PC-3 (cell line): ENCODE results near the gene HKDC1. TPM values are rescaled to one million over a fixed set of nuclear protein-coding genes. Genes with fewer than 3 reads are reported as not detected.

Experiments
- ATAC-seq: fragments of 200-7000 bp; cut with Tn5 transposase; 2 replicates; pipeline ENCODE4 v1.9.1; 2020; ENCODE audit warnings: mild to moderate bottlenecking, moderate library complexity
- BruUV-seq: library from RNA; stranded (reverse); fragments of 400-500 nt; replicated peaks from 2 replicates; lab custom pipeline; 2021; lab: Mats Ljungman, UMichigan
- CTCF ChIA-PET: fragments of 300-600 bp; sonication (Branson Sonifier 250); formaldehyde crosslinking; loops from one replicate; lab custom pipeline; 2022; ENCODE audit warnings: antibody characterized with exemption; lab: Charles Lee
- POLR2A ChIA-PET: fragments of 300-600 bp; sonication (Branson Sonifier 250); formaldehyde crosslinking; loops from one replicate; lab custom pipeline; 2022; ENCODE audit warnings: antibody characterized with exemption; ENCODE audit not compliant: unreplicated experiment; lab: Charles Lee
- DNase-seq: peaks from one replicate; pipeline ENCODE4 v3.0.0-alpha.2; 2015
- H2AFZ ChIP-seq: fragments of 300-600 bp; sonication (generic); 2 replicates; pipeline ENCODE4 v1.6.0; 2016; ENCODE audit warnings: antibody characterized with exemption, low read length
- H3F3A ChIP-seq: fragments of 300-600 bp; sonication (generic); one replicate; pipeline ENCODE4 v1.6.0; 2017; ENCODE audit warnings: antibody characterized with exemption, low read length, control low read depth, mild to moderate bottlenecking; ENCODE audit not compliant: unreplicated experiment
- H3K27ac ChIP-seq: fragments of 300-600 bp; sonication (generic); 2 replicates; pipeline ENCODE4 v1.5.1; 2016; ENCODE audit warnings: mild to moderate bottlenecking, low read length
- H3K27me3 ChIP-seq: fragments of 300-600 bp; sonication (generic); 2 replicates; pipeline ENCODE4 v1.6.1; 2016; ENCODE audit warnings: low read length, mixed read lengths
- H3K36me3 ChIP-seq: fragments of 300-600 bp; sonication (generic); 2 replicates; pipeline ENCODE4 v1.6.1; 2016; ENCODE audit warnings: low read depth, mixed run types, low read length, mixed read lengths
- H3K4me1 ChIP-seq: fragments of 300-600 bp; sonication (generic); 2 replicates; pipeline ENCODE4 v1.5.1; 2016; ENCODE audit warnings: low read length; ENCODE audit not compliant: insufficient read depth
- H3K4me2 ChIP-seq: fragments of 300-600 bp; sonication (generic); 2 replicates; pipeline ENCODE4 v1.6.0; 2016; ENCODE audit warnings: low read length
- H3K4me3 ChIP-seq: fragments of 300-600 bp; sonication (generic); 2 replicates; pipeline ENCODE4 v1.5.1; 2016; ENCODE audit warnings: mild to moderate bottlenecking, low read length, mixed read lengths
- H3K79me2 ChIP-seq: fragments of 300-600 bp; sonication (generic); 2 replicates; pipeline ENCODE4 v1.6.1; 2017; ENCODE audit warnings: low read length, mixed read lengths
- H3K9ac ChIP-seq: fragments of 300-600 bp; sonication (generic); 2 replicates; pipeline ENCODE4 v1.6.0; 2016; ENCODE audit warnings: mild to moderate bottlenecking, low read length
- H3K9me2 ChIP-seq: fragments of 300-600 bp; sonication (generic); replicated peaks from 2 replicates; pipeline ENCODE4 v1.6.1; 2016; ENCODE audit warnings: mixed run types, low read length, mixed read lengths
- H3K9me3 ChIP-seq: fragments of 300-600 bp; sonication (generic); 2 replicates; pipeline ENCODE4 v1.6.1; 2016; ENCODE audit warnings: low read length, mixed read lengths
- H4K20me1 ChIP-seq: fragments of 300-600 bp; sonication (generic); 2 replicates; pipeline ENCODE4 v1.6.1; 2016; ENCODE audit warnings: low read length, mixed read lengths
- CTCF ChIP-seq: fragments of 300-600 bp; sonication (generic); conservative IDR thresholded peaks from 2 replicates; pipeline ENCODE4 v1.5.1; 2017; ENCODE audit warnings: antibody characterized with exemption, low read depth, mild to moderate bottlenecking, low read length
- EZH2 ChIP-seq: fragments of 300-600 bp; sonication (generic); IDR thresholded peaks from one replicate; pipeline ENCODE4 v1.6.1; 2017; ENCODE audit warnings: antibody characterized with exemption, mild to moderate bottlenecking, low read length; ENCODE audit not compliant: unreplicated experiment
- EZH2phosphoT487 ChIP-seq: fragments of 300-600 bp; sonication (generic); IDR thresholded peaks from 2 replicates; pipeline ENCODE4 v1.6.1; 2018; ENCODE audit warnings: mild to moderate bottlenecking, antibody characterized with exemption, low read length, borderline replicate concordance
- intact Hi-C: fragments of 100-400 bp; cut with micrococcal nuclease; formaldehyde crosslinking; loops from 2 replicates; pipeline ENCODE4 v1.9.0; 2023
- total RNA-seq: library from RNA; depleted of rRNA; stranded (reverse); fragments of >200 nt; gene quantifications from 2 replicates; pipeline ENCODE4 v1.2.3, GENCODE V29; 2014

Gene HKDC1
- total RNA-seq, 1 experiment from 2014 or later = 0.44 TPM

GRCh38 chr10:69246036-69246435, 25.9 kb downstream of the HKDC1 start:
- intact Hi-C loops = no loop called here
- H4K20me1 ChIP-seq = no peaks in the 10 kb centered on the region
- no peak for TF ChIP-seq EZH2phosphoT487
- TF ChIP-seq EZH2 = no peak
- TF ChIP-seq CTCF = no peak
- H3K9ac ChIP-seq = no peak overlapping the region
- POLR2A ChIA-PET = no interaction called here
- H3K9me2 ChIP-seq = no peaks in the 10 kb centered on the region
- no peak overlapping the region for H3K4me2 ChIP-seq
- no peaks in the 10 kb centered on the region for H3K79me2 ChIP-seq
- CTCF ChIA-PET = no interaction called here
- H3K4me1 ChIP-seq = peaks cover 12% of the 10 kb centered on the region
- no peaks in the 10 kb centered on the region for H3K27me3 ChIP-seq
- H3F3A ChIP-seq = no peaks in the 10 kb centered on the region
- ATAC-seq (no peak), DNase-seq (no peak)
- H3K36me3 ChIP-seq = no peaks in the 10 kb centered on the region
- H2AFZ ChIP-seq = no peak overlapping the region
- H3K9me3 ChIP-seq = no peaks in the 10 kb centered on the region
- no peak overlapping the region for H3K27ac ChIP-seq
- BruUV-seq = no TSS peak
- H3K4me3 ChIP-seq = no peak overlapping the region

- Histone ChIP-seq H3K4me3 (no peak overlapping the region), H3K9me2 (no peaks in the 10 kb centered on the region), H2AFZ (no peak overlapping the region), H3K27me3 (no peaks in the 10 kb centered on the region), H3K36me3 (no peaks in the 10 kb centered on the region), H3F3A (no peaks in the 10 kb centered on the region), H3K79me2 (no peaks in the 10 kb centered on the region), H3K9me3 (peaks cover 4% of the 10 kb centered on the region; the same call in 1 of the 2 replicates), H3K27ac (no peak overlapping the region), H3K4me1 (peaks cover 4% of the 10 kb centered on the region), H3K9ac (no peak overlapping the region), H4K20me1 (no peaks in the 10 kb centered on the region), H3K4me2 (no peak overlapping the region)
- POLR2A ChIA-PET = interaction anchor here (0.5 kb wide), 1 partner anchor 458 kb away, joined by 11 read pairs; no protein-coding TSS in a partner anchor
- no TSS peak for BruUV-seq
- intact Hi-C loops = no loop called here
- no peak for TF ChIP-seq EZH2phosphoT487
- TF ChIP-seq EZH2 = no peak
- TF ChIP-seq CTCF = no peak
- CTCF ChIA-PET = interaction anchor here (0.6 kb wide), 1 partner anchor 327 kb away, joined by 3 read pairs; no protein-coding TSS in a partner anchor
- ATAC-seq = no peak
- no peak for DNase-seq
Measured at GRCh38 chr10:69246581-69247312, 26.6 kb downstream of the HKDC1 start.

GRCh38 chr10:69247313-69247710, 27.2 kb downstream of the HKDC1 start:
- H3K27me3 ChIP-seq = no peaks in the 10 kb centered on the region
- no peaks in the 10 kb centered on the region for H3K79me2 ChIP-seq
- no peaks in the 10 kb centered on the region for H4K20me1 ChIP-seq
- H3K27ac ChIP-seq = no peak overlapping the region
- H3K4me1 ChIP-seq = no peaks in the 10 kb centered on the region
- H3K9me2 ChIP-seq = no peaks in the 10 kb centered on the region
- H3K36me3 ChIP-seq = no peaks in the 10 kb centered on the region
- no peak for ATAC-seq
- ChIA-PET POLR2A (no interaction called here), CTCF (interaction anchor here (0.6 kb wide), 1 partner anchor 327 kb away, joined by 3 read pairs; no protein-coding TSS in a partner anchor)
- H3F3A ChIP-seq = no peaks in the 10 kb centered on the region
- TF ChIP-seq EZH2phosphoT487 (no peak), EZH2 (no peak), CTCF (no peak)
- no peak overlapping the region for H3K4me3 ChIP-seq
- H3K4me2 ChIP-seq = no peak overlapping the region
- no peak overlapping the region for H2AFZ ChIP-seq
- intact Hi-C loops = no loop called here
- DNase-seq = no peak
- peaks cover 4% of the 10 kb centered on the region; the same call in 1 of the 2 replicates for H3K9me3 ChIP-seq
- no TSS peak for BruUV-seq
- no peak overlapping the region for H3K9ac ChIP-seq
